ENCODE data around the gene TRABD. TPM values are rescaled to one million over a fixed set of nuclear protein-coding genes. Genes with fewer than 3 reads are reported as not detected.

Gene TRABD
- polyA plus RNA-seq, 3 donors from 2014 or later, result 33.2 to 63.5 (median 35.3) TPM

DNA sequence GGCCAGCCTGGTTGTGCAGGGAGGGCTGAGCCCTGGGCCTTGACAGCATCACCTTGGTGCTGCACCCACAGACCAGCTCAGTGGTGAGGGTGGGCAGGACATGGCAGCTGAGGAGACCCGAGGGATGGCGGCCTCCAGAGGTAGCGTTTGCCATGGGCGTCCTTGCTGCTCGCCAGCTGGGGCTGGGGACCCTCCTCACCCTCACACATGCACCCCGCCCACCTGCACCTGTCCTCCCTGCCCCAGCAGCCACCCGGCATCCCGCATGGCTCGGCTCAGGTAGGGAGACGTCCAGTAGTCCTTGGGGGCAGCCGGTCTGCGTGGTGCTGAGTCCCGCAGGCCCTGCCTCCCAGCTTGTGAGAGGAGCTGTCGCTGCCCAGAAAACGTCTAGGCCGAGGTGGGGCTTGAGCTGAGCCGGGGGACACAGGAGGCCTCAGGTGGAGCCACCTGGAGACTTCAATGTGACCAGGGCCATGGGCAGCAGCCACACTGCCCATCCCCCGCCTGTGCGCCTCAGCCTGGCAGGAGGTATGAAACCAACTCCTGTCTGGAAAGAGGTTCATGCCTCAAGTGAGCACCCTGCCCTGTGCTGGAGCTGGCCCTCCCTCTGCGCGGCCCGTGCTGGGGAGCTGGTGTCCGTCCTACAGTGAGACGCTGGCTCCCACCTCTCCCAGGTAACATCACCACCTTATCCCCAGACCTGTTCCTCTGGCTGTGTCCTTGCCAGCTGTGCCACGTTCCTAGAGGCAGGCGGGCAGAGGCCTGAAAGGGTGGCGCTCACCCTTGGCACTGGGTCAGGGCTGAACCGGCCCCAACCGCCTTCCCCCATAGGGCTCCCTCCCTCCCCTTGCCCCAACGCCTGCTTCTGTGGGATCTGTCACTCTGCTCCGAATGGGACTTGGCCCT, 3.3 kb upstream of the TRABD start:
- no peak overlapping the region for H3K4me3 Mint-ChIP-seq
- DNase-seq, result no peak
- no peak overlapping the region for H3K27ac Mint-ChIP-seq
- no peaks in the 10 kb centered on the region for H3K36me3 Mint-ChIP-seq
- H3K4me1 Mint-ChIP-seq, result peaks cover 18 to 19% of the 10 kb centered on the region in 2 donors
- no peaks in the 10 kb centered on the region for H3K9me3 Mint-ChIP-seq
- H3K27me3 Mint-ChIP-seq (ENCODE audit: low read depth in 3 of 3), result peaks cover 7 to 12% (median 11%) of the 10 kb centered on the region in 3 donors

GRCh38 chr22:50183141-50183971, 2.4 kb upstream of the TRABD start:
- no peak for DNase-seq
- Mint-ChIP-seq H3K36me3 (no peaks in the 10 kb centered on the region), H3K27me3 (ENCODE audit: low read depth in 3 of 3) (peaks cover 7 to 16% (median 15%) of the 10 kb centered on the region in 3 donors), H3K4me3 (peak overlapping the region in 4 of 5 donors; percentile 23 to 69 (median 43)), H3K27ac (peak overlapping the region in 2 of 6 donors; percentile 24 to 75), H3K9me3 (no peaks in the 10 kb centered on the region), H3K4me1 (peaks cover 21 to 26% of the 10 kb centered on the region in 2 donors)

DNA sequence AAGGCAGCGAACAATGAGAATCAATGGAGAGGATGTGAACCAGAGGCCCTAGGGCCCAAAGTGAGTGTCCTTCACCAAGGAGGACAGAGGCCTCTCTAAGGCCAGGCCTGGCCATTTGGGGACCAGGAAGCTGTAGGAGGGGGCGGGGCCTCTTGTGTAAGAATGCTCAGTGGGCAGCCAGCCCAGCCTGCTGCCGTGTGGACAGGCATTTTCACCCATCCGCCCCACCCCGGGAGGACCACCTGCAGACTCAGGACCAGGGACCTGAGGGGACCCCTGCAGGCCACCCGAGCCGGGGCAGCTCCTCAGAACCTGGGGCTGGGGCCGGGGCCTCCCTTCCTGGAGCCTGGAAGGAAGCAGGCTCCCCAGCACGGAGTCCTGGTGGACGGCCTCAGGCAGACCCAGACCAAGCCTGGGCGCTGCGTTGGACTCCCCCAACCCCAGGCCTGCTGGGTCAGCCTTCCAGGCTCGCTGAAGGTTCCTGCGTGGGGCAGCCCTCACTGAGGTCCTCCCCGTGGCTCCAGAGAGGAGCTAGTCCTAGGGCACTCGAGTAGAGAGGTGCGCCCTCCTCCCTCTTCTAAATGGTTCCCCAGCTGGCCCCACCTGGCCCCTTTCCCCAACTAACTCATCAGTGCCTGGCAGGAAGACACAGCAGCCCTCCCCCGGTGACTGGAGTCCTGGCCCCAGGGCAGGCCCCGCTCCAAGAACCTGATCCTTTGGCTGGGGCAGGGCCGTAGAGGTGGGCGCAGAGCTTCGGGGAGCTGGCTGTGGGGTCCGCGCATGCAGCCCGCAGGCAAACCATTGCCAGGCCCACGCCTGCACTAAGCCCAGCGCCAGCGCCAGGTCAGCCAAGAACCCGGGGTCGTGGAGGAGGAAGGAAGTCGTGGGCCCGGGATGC, 1.5 kb upstream of the TRABD start:
- Mint-ChIP-seq H3K36me3 (no peaks in the 10 kb centered on the region), H3K27ac (peak overlapping the region in 2 of 6 donors; percentile 61 to 75), H3K9me3 (no peaks in the 10 kb centered on the region), H3K4me1 (peaks cover 23 to 33% of the 10 kb centered on the region in 2 donors), H3K27me3 (ENCODE audit: low read depth in 3 of 3) (peaks cover 7 to 17% (median 16%) of the 10 kb centered on the region in 3 donors), H3K4me3 (peak overlapping the region; percentile 58 to 75 (median 69))
- DNase-seq, result no peak

DNA sequence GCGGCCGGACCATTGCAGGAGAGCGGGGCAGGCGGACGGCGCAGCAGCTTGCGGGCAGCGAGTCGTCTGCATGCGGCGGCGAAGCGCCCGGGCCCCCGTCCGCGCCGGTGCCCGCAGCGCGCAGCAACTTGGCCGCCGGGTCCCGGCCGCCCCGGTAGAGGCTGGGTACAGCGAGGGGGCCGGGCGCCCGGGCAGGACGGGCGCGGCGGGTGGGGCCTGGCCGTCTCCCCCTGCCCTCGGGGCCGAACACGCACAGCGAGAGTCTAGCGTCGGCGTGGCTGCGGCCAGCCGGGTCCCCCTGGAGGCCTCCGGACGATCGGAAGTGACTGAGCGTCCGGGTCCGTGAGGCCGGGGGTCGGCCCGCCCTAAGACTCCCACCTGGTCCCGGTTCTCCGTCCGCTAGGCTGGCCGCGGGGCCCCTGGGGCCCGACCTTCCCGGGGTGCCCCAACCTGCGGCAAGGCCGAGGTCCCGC, 775 bp upstream of the TRABD start:
- Mint-ChIP-seq H3K27me3 (ENCODE audit: low read depth in 3 of 3) (peaks cover 12 to 19% (median 17%) of the 10 kb centered on the region in 3 donors), H3K36me3 (no peaks in the 10 kb centered on the region), H3K4me3 (peak overlapping the region; percentile 73 to 87 (median 85)), H3K27ac (peak overlapping the region in 1 of 6 donors; percentile 61), H3K4me1 (peaks cover 24 to 38% of the 10 kb centered on the region in 2 donors), H3K9me3 (no peaks in the 10 kb centered on the region)
- DNase-seq, result no peak

- Mint-ChIP-seq H3K36me3 (no peaks in the 10 kb centered on the region), H3K9me3 (no peaks in the 10 kb centered on the region), H3K27me3 (ENCODE audit: low read depth in 3 of 3) (peaks cover 22 to 31% (median 27%) of the 10 kb centered on the region in 3 donors), H3K4me3 (peak overlapping the region; percentile 93 to 98 (median 95)), H3K27ac (peak overlapping the region; percentile 91 to 100 (median 99)), H3K4me1 (peaks cover 34 to 45% of the 10 kb centered on the region in 2 donors)
- DNase-seq, result no peak
These were observed 535 bp downstream of the TRABD start for GRCh38 chr22:50186181-50186714.

- peak overlapping the region; percentile 93 to 98 (median 95) for H3K4me3 Mint-ChIP-seq
- H3K4me1 Mint-ChIP-seq, result peaks cover 41 to 52% of the 10 kb centered on the region in 2 donors
- peak overlapping the region; percentile 91 to 100 (median 99) for H3K27ac Mint-ChIP-seq
- DNase-seq, result peak; percentile 52 to 68 (median 66)
- H3K9me3 Mint-ChIP-seq, result no peaks in the 10 kb centered on the region
- H3K27me3 Mint-ChIP-seq (ENCODE audit: low read depth in 3 of 3), result peaks cover 26 to 33% (median 32%) of the 10 kb centered on the region in 3 donors
- H3K36me3 Mint-ChIP-seq, result no peaks in the 10 kb centered on the region
These were observed 1.2 kb downstream of the TRABD start for GRCh38 chr22:50186761-50187523.

DNA sequence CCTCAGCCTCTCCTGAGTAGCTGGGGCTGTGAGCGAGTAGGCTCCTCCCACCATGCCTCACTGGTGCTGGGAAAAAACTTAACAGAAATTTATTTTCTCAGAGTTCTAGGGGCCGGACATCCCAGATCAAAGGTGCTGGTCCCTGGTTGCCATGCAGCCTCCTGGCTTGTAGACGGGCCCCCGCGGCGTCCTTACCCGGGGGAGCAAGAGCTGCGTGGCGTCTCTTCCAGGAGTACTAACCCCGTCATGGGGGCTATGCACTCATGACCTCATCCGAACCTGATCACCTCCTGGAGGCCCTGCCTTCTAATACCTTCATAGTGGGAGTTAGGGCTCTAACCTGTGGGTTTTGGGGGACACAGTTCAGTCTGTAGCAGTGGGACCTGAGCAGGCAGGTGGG, 2.6 kb downstream of the TRABD start:
- Mint-ChIP-seq H3K27ac (peak overlapping the region; percentile 96 to 100 (median 100)), H3K4me3 (peak overlapping the region; percentile 21 to 89 (median 33)), H3K27me3 (ENCODE audit: low read depth in 3 of 3) (peaks cover 26 to 33% (median 32%) of the 10 kb centered on the region in 3 donors), H3K4me1 (peaks cover 48 to 61% of the 10 kb centered on the region in 2 donors), H3K9me3 (no peaks in the 10 kb centered on the region), H3K36me3 (no peaks in the 10 kb centered on the region)
- DNase-seq, result no peak

DNA sequence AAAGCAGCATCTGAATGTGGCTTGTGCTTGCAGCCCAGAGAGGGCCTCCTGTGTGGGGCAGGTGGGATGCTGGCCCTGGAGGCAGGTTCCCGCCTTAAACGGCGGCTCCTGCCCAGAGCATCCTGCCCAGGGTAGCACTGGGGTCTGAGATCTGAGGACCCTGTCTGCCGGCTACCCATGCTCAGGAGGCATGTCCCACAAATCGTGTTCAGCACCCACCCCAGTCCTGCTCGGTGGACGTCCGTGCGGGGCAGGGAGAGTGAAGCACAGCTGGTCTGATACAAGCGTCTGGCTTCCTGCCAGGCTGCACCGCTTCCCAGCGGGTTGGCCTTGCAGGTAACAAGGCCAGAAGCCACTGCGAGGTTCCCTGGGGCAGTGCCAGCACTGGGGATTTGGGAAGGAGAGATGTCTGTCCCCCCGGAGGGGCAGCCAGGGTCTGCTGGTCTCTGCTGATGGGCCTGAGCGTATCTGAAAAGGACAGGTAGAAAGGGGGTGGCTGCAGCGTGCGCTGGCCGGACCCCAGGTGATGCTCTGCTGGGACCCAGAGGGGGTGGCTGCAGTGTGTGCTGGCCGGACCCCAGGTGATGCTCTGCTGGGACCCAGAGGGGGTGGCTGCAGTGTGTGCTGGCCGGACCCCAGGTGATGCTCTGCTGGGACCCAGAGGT, 3.6 kb downstream of the TRABD start:
- H3K36me3 Mint-ChIP-seq, result no peaks in the 10 kb centered on the region
- H3K27ac Mint-ChIP-seq, result peak overlapping the region; percentile 99 to 100 (median 100)
- peaks cover 26 to 33% (median 32%) of the 10 kb centered on the region in 3 donors for H3K27me3 Mint-ChIP-seq (ENCODE audit: low read depth in 3 of 3)
- H3K4me3 Mint-ChIP-seq, result peak overlapping the region; percentile 56 to 91 (median 89)
- DNase-seq, result no peak
- peaks cover 48 to 59% of the 10 kb centered on the region in 2 donors for H3K4me1 Mint-ChIP-seq
- no peaks in the 10 kb centered on the region for H3K9me3 Mint-ChIP-seq

- H3K4me1 Mint-ChIP-seq, result peaks cover 48 to 58% of the 10 kb centered on the region in 2 donors
- no peaks in the 10 kb centered on the region for H3K36me3 Mint-ChIP-seq
- H3K9me3 Mint-ChIP-seq, result no peaks in the 10 kb centered on the region
- peak overlapping the region; percentile 99 to 100 (median 100) for H3K27ac Mint-ChIP-seq
- peak overlapping the region; percentile 81 to 91 (median 89) for H3K4me3 Mint-ChIP-seq
- no peak for DNase-seq
- peaks cover 26 to 33% (median 32%) of the 10 kb centered on the region in 3 donors for H3K27me3 Mint-ChIP-seq (ENCODE audit: low read depth in 3 of 3)
These were observed 4.1 kb downstream of the TRABD start for GRCh38 chr22:50189849-50190181.

- peak overlapping the region; percentile 99 to 100 (median 100) for H3K27ac Mint-ChIP-seq
These were observed 4.6 kb downstream of the TRABD start for GRCh38 chr22:50190182-50190940.

More at GRCh38 chr22:50190182-50190940, 4.6 kb downstream of the TRABD start:
- peak; percentile 81 to 85 (median 84) for DNase-seq
- H3K36me3 Mint-ChIP-seq, result no peaks in the 10 kb centered on the region
- H3K27me3 Mint-ChIP-seq (ENCODE audit: low read depth in 3 of 3), result peaks cover 26 to 32% (median 32%) of the 10 kb centered on the region in 3 donors
- peak overlapping the region; percentile 81 to 91 (median 89) for H3K4me3 Mint-ChIP-seq
- H3K9me3 Mint-ChIP-seq, result no peaks in the 10 kb centered on the region
- H3K4me1 Mint-ChIP-seq, result peaks cover 48 to 57% of the 10 kb centered on the region in 2 donors
